Fibroblast of skin of left biceps (primary cell): ENCODE results near the gene ATP5F1D.
A peak's percentile ranks its signal among the peaks of the same experiment; 100 is the strongest.

Experiments
- DNase-seq, 2 experiments: peaks; one replicate each; pipeline ENCODE4 v3.0.0-alpha.2; 2013; ENCODE audit warnings: low read depth in 2 of 2

The ATP5F1D gene

GRCh38 chr19:1258163-1258492, 16.6 kb downstream of the ATP5F1D start:
- DNase-seq = no peak

GRCh38 chr19:1258707-1259205, 17.2 kb downstream of the ATP5F1D start:
- no peak for DNase-seq

DNA sequence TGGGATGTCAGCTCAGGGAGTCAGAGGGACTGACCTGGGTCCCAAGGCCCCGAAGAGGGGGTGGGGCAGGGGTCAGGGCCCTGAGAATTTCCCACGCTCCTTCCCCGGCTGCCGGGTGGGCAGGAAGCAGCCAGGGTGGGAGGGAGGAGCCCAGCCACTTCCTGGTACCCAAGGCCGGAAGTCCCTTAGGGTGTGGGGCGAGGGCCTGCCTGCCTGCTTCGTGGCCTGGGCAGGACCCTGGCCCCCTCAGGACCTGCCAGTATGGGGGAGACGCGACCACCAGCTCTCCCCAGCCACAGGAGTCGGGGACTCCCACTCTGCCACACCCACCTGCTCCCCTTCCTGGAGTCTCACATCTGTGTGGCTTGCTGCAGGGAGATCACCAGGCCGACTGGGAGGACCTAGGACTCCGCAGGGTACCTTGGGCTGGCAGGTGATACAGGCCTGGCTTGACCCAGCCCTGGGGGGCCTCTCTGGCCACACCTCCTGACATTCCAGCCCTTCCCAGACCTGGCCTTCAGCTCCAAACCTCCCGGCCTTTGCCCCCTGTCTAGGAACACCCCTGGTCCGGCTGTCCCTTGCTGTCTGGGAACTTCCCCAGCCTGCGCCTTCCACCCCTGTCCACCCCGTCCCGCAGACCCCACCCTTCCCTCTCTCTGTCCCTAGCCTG, 17.8 kb downstream of the ATP5F1D start:
- DNase-seq = no peak

GRCh38 chr19:1259876-1260748, 18.6 kb downstream of the ATP5F1D start:
- DNase-seq = no peak

DNA sequence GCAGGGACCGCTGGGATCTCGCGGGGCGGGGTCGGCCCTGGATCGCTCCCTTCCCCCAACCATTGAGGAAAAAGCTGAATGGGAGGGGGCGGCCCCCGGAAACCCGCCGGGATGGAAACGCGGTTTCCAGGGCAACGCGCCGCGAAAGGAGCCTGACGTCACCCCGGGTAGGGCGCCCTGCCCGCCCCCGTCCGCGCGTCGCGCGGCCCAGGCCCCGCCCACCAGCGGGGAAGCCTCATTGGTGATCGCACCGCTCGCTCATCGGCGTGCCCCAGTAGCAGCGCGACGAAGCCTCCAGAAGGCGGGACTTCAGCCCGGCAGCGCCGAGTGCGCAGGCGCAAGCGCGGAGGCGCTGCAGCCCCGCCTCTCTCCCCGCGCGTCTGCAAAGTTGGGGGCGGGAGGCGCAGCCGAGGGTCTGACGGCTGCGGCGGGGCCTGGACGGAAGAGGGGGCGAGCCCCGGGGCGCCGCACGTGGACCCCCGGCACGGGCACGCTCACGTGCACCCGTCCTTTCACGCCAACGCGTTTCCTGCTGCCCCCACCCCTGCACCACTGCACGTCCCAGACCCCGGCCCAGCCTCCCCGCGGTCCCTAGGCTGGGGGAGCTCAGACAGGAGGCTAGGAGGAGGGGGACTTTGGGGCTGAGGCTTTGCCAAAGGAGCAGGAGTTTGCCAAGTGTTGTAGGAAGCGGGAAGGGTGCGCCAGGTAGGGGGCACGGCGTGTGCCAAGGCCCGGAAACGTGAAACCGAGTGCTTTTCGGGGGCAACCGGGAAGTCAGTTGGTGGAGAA, 19.4 kb downstream of the ATP5F1D start:
- peak; percentile 90 to 92 for DNase-seq

DNA sequence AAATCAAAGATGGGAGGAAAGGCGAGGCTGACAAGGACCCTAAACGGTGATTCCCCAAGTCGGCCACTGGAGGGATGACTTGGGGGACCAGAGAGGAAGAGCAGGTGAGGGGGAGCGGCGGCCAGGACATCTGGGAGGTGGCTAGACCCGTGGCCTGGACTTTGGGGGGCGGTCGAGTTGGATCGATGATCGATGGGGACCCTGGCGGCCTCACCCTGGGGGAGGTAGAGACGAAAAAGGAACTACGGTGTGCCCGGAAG, 19.9 kb downstream of the ATP5F1D start:
- no peak for DNase-seq

- no peak for DNase-seq
Observed at GRCh38 chr19:1261798-1262622, 20.5 kb downstream of the ATP5F1D start.

DNA sequence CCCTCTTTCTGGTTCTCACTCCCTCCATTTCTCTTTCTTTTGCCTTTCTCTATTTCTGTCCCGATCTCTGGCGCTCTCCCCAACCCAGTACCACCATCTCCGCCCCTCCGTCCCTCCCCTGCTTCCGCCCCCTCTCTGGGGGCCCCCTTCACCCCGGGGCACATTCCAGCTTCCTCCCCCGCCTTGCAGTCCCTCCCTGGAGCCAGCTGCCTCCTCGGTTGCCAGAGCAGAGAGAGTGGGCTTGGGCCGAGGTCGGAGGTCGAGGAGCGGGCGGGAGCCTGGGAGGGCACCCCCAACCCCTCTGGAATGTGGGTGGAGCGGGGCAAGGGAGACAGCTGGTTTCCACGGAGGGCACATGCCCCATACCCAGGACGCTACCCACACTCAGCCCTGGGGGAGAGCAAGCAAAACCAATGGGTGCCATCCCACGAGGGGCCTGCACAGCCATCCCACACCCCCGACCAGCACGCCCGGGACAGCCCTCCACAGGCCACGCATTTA, 21.1 kb downstream of the ATP5F1D start:
- no peak for DNase-seq

DNA sequence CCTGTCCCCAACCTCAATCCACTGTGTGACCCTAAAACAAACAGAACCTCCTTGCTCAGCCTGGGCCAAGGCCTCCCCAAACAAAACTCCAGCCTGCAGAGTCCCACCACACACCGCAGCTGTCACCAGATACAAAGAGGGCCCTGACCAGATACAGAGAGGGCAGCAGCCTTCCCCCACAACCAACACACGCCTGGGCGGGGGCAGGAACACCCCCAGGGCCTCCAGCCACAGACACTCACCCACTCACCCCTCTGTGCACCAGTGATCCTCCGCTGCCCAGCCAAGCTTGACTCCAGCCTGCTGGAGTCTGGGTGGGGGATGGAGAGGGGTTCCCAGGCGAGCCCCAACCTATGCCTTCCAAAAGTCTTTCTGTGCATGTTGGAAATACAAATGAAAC, 21.6 kb downstream of the ATP5F1D start:
- no peak for DNase-seq

- DNase-seq = no peak
Observed at GRCh38 chr19:1264801-1265614, 23.5 kb downstream of the ATP5F1D start.

DNA sequence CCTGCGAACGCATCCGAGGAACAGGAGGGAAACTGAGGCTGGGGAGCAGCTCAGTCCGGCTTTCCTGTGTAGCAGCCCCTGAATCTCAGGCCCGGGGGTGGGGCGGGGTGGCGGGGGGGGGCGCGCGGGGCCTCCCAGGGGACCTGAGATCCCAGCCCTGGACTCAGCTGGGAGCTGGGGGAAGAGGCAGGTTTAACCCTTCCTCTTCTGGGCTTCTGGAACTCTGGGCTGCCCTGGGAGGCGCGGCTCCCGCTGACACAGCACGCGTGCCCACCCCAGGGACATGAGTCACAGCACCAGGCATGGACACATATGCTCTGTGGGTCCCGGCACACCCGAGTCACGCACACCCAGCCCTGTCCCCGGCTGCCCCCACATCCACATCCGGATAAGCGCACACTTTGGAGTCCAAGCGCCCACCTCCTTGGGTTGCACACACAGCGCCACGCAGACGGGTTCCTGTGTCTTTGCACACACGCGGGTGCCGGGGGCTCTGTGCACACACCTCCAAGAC, 24.1 kb downstream of the ATP5F1D start:
- DNase-seq = no peak

DNA sequence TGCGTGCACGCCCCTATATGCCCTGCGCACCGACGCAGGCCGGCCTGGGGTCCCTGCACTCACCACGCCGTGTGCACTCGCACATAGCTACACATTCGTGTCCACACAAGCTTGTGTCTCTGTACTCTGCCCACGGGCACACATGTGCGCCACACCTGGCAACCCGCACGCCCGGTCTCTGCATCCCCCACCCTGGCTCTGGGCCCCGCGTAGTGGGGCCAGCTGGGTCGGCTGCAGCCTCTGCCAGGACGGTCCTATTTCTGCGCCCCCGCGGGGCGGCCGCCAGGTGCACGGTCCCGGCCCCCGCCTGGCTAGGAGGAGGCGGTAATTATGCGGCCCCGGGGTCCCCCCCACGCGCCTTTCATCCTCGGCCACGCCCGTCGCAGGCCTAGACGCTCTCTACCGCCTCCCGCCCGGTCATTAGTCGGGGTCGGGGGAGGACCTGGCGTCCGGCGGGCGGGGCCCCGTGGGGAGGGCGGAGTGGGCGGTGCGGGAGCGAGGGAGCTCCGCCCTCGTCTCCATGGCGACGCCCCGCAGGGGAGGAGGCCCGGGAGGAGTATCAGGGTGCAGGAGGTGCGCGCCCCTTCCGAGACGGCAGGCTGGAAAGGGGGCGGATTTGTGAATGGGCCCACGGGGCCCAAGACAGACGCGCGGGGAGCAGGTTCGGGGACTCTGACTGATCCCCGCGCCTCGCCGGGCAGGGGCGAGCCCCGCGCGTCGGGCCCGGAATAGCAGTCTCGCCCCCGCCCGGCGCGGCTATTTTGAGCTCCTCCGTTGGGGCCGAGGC, 24.8 kb downstream of the ATP5F1D start:
- no peak for DNase-seq

- DNase-seq = no peak
Observed at GRCh38 chr19:1266916-1267476, 25.4 kb downstream of the ATP5F1D start.

GRCh38 chr19:1267477-1268225, 26.1 kb downstream of the ATP5F1D start:
- no peak for DNase-seq

DNA sequence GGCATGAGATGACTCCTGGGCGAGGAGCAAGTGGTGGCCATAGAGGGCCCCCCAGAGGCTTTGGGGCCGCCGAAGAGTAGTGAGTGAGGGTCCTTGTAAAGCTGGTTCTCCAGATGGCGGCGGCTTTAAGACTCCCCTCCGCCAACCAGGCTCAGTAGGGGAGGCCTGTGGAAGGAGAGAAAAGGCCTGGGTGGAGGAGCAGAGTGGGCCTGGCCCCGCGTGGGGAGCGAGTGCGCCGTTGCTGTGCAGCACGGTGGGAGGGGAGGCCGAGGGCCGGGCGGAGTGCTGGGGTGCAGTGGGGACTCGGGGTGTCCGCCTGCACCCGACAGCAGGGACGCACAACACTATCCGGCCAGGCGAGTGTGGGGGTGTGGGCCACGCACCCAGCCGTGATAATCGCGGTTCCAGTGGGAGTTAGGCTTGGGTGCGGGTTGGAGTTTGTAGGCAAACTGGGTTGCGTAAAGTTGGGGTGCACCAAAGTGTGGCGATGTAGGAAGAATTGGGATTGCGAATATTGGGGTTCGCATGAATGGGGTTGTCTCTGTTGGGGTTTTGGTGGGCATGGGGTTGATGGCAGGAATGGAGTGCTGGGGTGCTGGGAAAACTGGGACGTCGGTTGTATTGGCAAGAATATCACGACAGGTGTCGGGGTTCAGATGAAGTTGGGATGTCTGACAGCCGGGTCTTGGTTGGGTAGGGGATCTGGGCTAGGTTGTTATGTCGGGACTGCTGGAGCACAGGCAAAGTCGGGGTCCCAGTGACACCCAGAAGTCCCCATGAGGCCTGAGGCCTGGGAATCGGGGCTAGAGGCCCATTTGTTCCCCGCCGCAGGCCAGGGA, 26.9 kb downstream of the ATP5F1D start:
- DNase-seq = no peak

- DNase-seq = peak; percentile 98
Observed at GRCh38 chr19:1269065-1269477, 27.5 kb downstream of the ATP5F1D start, which contains the start of gene CIRBP. Gene CIRBP, plus strand, starts transcription at chr19:1269332. Its CDS starts 1,602 bp downstream, at chr19:1270934.

DNA sequence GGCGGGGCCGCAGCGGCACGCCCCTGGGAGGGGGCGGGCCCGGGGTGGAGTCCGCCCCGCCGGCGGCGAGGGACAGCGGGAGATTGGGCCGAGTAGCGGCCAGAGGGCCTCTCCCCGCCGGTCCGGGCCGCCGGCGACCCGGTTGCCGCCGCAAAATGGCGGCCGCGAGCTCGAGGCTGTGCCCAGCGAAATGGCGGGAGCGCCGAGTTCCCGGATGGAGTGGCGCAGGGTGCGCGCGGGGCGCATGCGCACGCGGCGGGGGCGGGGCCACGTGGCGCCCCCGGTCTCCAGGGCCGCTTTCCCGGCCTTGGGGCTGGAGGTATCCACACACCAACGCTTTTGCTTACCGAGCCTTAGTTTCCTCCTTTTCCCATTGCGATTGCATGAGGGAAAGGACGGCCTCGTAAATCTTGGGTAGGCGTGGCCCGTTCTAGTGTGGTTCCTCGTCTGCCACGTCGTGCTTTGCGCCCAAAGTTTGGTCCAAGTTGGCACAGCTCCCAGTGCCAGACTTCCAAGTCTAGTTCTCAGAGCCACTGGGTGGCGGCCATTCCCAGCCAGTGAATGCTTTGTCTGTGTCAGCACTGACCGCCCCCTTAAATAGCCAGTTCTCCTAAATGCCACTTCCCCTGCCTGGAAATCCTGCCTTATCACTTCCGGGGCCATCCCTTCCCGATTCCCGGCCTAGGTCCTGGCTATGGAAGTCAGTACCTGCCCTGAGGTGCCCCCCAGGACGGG, 28.1 kb downstream of the ATP5F1D start:
- peak in 1 of 2 experiments; percentile 61 for DNase-seq
